Prostate gland (tissue), 2 donors: Measurements from ENCODE around the gene MRM2. TPM values are rescaled to one million over a fixed set of nuclear protein-coding genes. Genes with fewer than 3 reads are reported as not detected.

ENCODE experiments used
- DNase-seq: peaks from one replicate; pipeline ENCODE4 v3.0.0-alpha.2; 2019; ENCODE audit warnings: low spot score
- H3K27ac ChIP-seq, 2 donors: fragments of 200-600 bp; sonication (generic); 2 replicates each; pipeline ENCODE4 v1.5.1; 2017 to 2019
- H3K27me3 ChIP-seq: fragments of 200-600 bp; sonication (generic); replicated peaks from 2 replicates; pipeline ENCODE4 v1.5.1; 2019; ENCODE audit not compliant: insufficient read depth
- H3K36me3 ChIP-seq, 2 donors: fragments of 200-600 bp; sonication (generic); 1 replicate in 1 of 2; 2 replicates in 1 of 2; pipeline versions ENCODE4 v1.5.1 to v1.8.1; 2017 to 2019
- H3K4me1 ChIP-seq: fragments of 200-600 bp; sonication (generic); replicated peaks from 2 replicates; pipeline ENCODE4 v1.5.1; 2019
- H3K4me3 ChIP-seq, 2 donors: fragments of 200-600 bp; sonication (generic); 2 replicates each; pipeline ENCODE4 v1.5.1; 2017 to 2019
- H3K9me3 ChIP-seq: fragments of 200-600 bp; sonication (generic); 2 replicates; pipeline ENCODE4 v1.5.1; 2017
- POLR2A ChIP-seq: fragments of 450-650 bp; IDR thresholded peaks from one replicate; pipeline ENCODE4 v1.6.1; 2016; ENCODE audit warnings: antibody characterized with exemption, mild to moderate bottlenecking
- POLR2AphosphoS5 ChIP-seq: sonication (generic); formaldehyde crosslinking; IDR thresholded peaks from one replicate; pipeline ENCODE4 v1.6.1; 2017; ENCODE audit warnings: antibody characterized with exemption
- WGBS: methylation state at CpG from one replicate; pipeline ENCODE4 v1.1.5; 2018; 5-methylcytosine and 5-hydroxymethylcytosine counted together
- intact Hi-C: fragments of 100-400 bp; cut with DNase I; formaldehyde crosslinking; loops from one replicate; pipeline ENCODE4 v1.14.2; 2022
- total RNA-seq, 2 donors: library from RNA; depleted of rRNA; stranded (reverse); fragments of >200 nt; gene quantifications; one replicate each; pipeline ENCODE4 v1.1.0, GENCODE V29; 2016
- TF ChIP-seq, protein P1 (sequence below), 4 experiments: fragments of 200-600 bp in 2 of 4; fragments of 450-650 bp in 2 of 4; sonication (generic) in 2 of 4; IDR thresholded peaks; 1 replicate in 3 of 4; 2 replicates in 1 of 4; pipeline ENCODE4 v1.5.1; 2016 to 2019; ENCODE audit warnings: antibody characterized with exemption in 4 of 4, mild to moderate bottlenecking in 2 of 4, moderate library complexity in 2 of 4

Gene MRM2
- total RNA-seq, 2 donors from 2014 or later = 21.8 to 23.0 TPM

DNA sequence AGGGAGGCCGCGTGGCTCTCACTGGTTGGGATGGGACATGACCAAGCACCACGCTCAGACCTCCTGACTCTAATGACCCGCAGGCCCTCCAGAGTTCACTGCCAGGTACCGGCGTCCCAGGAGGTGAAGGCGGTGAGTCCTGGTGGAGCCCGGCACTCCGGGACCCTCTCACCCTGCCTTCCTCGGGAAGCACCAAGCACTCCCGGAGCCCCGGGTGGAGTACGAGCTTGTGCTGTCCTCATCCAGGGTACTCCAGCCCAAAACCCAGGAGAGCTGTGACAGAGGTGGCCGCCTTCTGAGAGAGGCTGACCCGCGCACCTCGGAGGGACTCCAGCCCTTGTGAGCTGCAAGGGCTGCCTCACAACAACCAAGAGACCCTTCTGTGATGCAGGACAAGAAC is 18.7 kb downstream of the MRM2 start:
- H3K4me3 ChIP-seq = no peak overlapping the region
- no peaks in the 10 kb centered on the region for H3K36me3 ChIP-seq
- 96% methylated on average over 9 of the region's 17 CpGs for WGBS
- TF ChIP-seq POLR2A (no peak), POLR2AphosphoS5 (no peak)
- TF ChIP-seq, protein P1, sequence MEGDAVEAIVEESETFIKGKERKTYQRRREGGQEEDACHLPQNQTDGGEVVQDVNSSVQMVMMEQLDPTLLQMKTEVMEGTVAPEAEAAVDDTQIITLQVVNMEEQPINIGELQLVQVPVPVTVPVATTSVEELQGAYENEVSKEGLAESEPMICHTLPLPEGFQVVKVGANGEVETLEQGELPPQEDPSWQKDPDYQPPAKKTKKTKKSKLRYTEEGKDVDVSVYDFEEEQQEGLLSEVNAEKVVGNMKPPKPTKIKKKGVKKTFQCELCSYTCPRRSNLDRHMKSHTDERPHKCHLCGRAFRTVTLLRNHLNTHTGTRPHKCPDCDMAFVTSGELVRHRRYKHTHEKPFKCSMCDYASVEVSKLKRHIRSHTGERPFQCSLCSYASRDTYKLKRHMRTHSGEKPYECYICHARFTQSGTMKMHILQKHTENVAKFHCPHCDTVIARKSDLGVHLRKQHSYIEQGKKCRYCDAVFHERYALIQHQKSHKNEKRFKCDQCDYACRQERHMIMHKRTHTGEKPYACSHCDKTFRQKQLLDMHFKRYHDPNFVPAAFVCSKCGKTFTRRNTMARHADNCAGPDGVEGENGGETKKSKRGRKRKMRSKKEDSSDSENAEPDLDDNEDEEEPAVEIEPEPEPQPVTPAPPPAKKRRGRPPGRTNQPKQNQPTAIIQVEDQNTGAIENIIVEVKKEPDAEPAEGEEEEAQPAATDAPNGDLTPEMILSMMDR (IDR thresholded peaks at IDR 0.05) = no peak
- no peak for DNase-seq
- H3K4me1 ChIP-seq = no peaks in the 10 kb centered on the region
- no peaks in the 10 kb centered on the region for H3K27me3 ChIP-seq
- H3K27ac ChIP-seq = no peak overlapping the region
- no peaks in the 10 kb centered on the region for H3K9me3 ChIP-seq
- intact Hi-C loops = no loop called here

DNA sequence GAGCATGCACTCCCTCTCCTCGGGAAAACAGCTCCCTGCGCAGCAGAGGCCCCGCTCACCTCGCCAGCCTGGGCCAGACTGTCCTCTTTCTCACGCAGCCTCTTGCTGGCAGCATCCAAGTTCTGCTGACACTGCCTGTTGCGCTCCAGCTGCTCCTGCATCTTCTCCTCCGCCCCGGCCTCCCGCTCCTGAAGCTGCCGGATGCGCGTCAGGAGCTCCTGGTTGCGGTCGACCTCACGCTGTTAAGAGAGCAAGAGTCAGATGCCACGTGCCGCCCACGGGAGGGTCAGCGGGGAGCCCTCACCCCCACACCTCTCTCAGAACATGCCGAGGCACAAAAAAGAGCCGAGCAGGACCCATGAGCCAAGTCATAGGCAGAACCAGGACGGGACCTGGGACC is 19.5 kb downstream of the MRM2 start:
- H3K9me3 ChIP-seq = no peaks in the 10 kb centered on the region
- no peaks in the 10 kb centered on the region for H3K27me3 ChIP-seq
- H3K4me1 ChIP-seq = no peaks in the 10 kb centered on the region
- WGBS = 94% methylated on average over 21 of the region's 22 CpGs
- H3K36me3 ChIP-seq = peaks cover 0 to 3% of the 10 kb centered on the region in 2 donors
- intact Hi-C loops = no loop called here
- no peak for TF ChIP-seq POLR2AphosphoS5
- no peak for TF ChIP-seq POLR2A
- TF ChIP-seq, protein P1 (IDR thresholded peaks at IDR 0.05) = no peak
- no peak for DNase-seq
- H3K4me3 ChIP-seq = no peak overlapping the region
- H3K27ac ChIP-seq = no peak overlapping the region

DNA sequence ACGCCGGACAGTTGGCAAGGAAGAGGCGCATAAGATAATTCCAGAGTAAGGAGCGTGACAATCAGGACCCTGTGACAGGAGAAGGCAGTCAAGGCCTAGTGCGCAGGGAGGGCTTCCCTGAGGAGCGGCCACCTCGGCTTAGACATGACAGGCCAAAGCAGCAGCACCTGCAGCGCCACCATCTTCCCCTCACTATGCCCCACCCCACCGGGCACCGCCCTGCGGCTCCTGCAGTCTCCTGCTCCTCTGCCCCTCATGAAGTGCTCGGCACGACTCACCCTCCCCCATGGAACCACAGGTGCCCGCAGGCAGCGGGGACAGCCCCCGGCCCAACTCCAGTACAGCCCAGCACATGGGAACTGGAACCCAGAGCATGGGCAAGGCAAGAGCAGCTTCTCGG is 21.1 kb downstream of the MRM2 start:
- peaks cover 0 to 16% of the 10 kb centered on the region in 2 donors for H3K36me3 ChIP-seq
- no peak for DNase-seq
- TF ChIP-seq, protein P1 (IDR thresholded peaks at IDR 0.05) = no peak
- TF ChIP-seq POLR2AphosphoS5 = no peak
- TF ChIP-seq POLR2A = no peak
- no peaks in the 10 kb centered on the region for H3K4me1 ChIP-seq
- 91% methylated on average over 16 of the region's 17 CpGs for WGBS
- H3K27ac ChIP-seq = no peak overlapping the region
- H3K9me3 ChIP-seq = no peaks in the 10 kb centered on the region
- intact Hi-C loops = no loop called here
- H3K27me3 ChIP-seq = no peaks in the 10 kb centered on the region
- no peak overlapping the region for H3K4me3 ChIP-seq

DNA sequence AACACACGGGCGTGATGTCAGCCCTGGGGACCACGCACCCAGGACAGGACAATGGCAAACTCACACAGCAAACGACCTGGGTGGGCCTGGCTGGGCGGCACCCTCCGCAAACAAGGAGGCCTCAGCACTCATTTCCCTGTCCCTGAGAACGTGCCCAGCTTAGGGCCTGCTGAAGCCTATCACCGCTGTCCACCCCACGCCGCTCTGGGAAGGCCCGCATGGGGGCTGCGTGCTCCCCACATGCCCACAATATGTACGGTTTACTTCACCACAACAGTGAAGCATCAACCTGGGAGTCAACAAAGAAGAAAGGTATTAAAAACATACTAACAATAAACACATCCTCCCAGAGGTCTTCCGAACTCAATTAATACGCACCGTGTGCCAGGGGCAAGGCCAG is 21.5 kb downstream of the MRM2 start:
- 88% methylated on average over 16 of the region's 16 CpGs for WGBS
- peaks cover 0 to 20% of the 10 kb centered on the region in 2 donors for H3K36me3 ChIP-seq

DNA sequence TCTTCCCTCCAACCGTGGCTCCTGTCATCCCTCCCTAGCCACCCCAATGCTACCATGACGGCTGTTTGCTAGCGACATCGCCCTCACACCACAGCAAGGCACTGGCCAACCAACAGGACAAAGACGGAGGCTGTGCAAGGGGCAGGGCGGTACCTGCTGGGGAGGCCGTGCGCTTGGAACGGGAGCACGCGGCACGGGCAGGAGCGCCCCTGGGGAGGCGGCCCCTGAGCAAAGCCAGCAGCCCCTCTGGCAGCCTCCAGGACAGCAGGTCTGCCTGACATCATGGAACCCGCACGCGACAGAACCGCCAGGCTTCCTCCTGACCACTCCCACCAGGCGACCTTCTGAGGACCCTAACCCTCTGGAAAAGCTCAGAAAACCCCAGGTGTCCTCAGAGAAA is 22.0 kb downstream of the MRM2 start:
- H3K9me3 ChIP-seq = no peaks in the 10 kb centered on the region
- no peaks in the 10 kb centered on the region for H3K4me1 ChIP-seq
- no peak for TF ChIP-seq POLR2AphosphoS5
- TF ChIP-seq, protein P1 (IDR thresholded peaks at IDR 0.05) = no peak
- no peak for TF ChIP-seq POLR2A
- 95% methylated on average over 19 of the region's 19 CpGs for WGBS
- intact Hi-C loops = no loop called here
- H3K27ac ChIP-seq = no peak overlapping the region
- no peak for DNase-seq
- H3K36me3 ChIP-seq = peaks cover 0 to 20% of the 10 kb centered on the region in 2 donors
- H3K27me3 ChIP-seq = no peaks in the 10 kb centered on the region
- no peak overlapping the region for H3K4me3 ChIP-seq

More for the DNA sequence above, 21.5 kb downstream of the MRM2 start:
- no peak for DNase-seq
- no peak overlapping the region for H3K27ac ChIP-seq
- intact Hi-C loops = no loop called here
- no peaks in the 10 kb centered on the region for H3K27me3 ChIP-seq
- TF ChIP-seq, protein P1 (IDR thresholded peaks at IDR 0.05) = no peak
- TF ChIP-seq POLR2A (no peak), POLR2AphosphoS5 (no peak)
- no peaks in the 10 kb centered on the region for H3K4me1 ChIP-seq
- no peak overlapping the region for H3K4me3 ChIP-seq
- H3K9me3 ChIP-seq = no peaks in the 10 kb centered on the region
